ENCODE results near the gene CHST11. TPM values are rescaled to one million over a fixed set of nuclear protein-coding genes. Genes with fewer than 3 reads are reported as not detected.

Gene CHST11
- total and polyA plus RNA-seq, 10 of the 15 experiments (the other 5 are each of a cell fraction or from before 2014, with no cell fraction given): 1.9 to 38.1 (median 17.2) TPM

GRCh38 chr12:104761611-104762010, 304.9 kb downstream of the CHST11 start (continued):
- no peak for TF ChIP-seq HSF1 (IDR thresholded peaks at IDR 0.05; ENCODE audit: low read depth, low read length)
- TF ChIP-seq USF2 (IDR thresholded peaks at IDR 0.05; ENCODE audit: borderline replicate concordance, low read depth, low read length): no peak
- TF ChIP-seq POLR2A (IDR thresholded peaks at IDR 0.05; ENCODE audit: low read depth, low read length): no peak
- no peak for TF ChIP-seq YY1 (IDR thresholded peaks at IDR 0.05; ENCODE audit: low read depth, low read length)
- no peak for TF ChIP-seq ZNF274 (IDR thresholded peaks at IDR 0.05; ENCODE audit: insufficient read depth, insufficient read length)
- TF ChIP-seq IRF5 (IDR thresholded peaks at IDR 0.05; ENCODE audit: borderline replicate concordance): no peak
- no peak for TF ChIP-seq TCF12 (IDR thresholded peaks at IDR 0.05; ENCODE audit: low read depth, low read length)

GRCh38 chr12:104763168-104763805, 306.5 kb downstream of the CHST11 start:
- no peak overlapping the region for H2AFZ ChIP-seq (ENCODE audit: control insufficient read depth, low read depth, low read length)
- H3K9me3 ChIP-seq (replicated peaks; ENCODE audit: control insufficient read depth, insufficient read depth, low read length): no peaks in the 10 kb centered on the region; the same call in 2 of the 3 replicates
- no peaks in the 10 kb centered on the region for H3K27me3 ChIP-seq (replicated peaks in 1 of 2; ENCODE audit: control insufficient read depth in 2 of 2, insufficient read depth in 2 of 2, low read length in 1 of 2)
- FAIRE-seq: no peak
- SMC1A ChIA-PET (ENCODE audit: uncharacterized antibody, unreplicated experiment): interaction anchor here (0.6 to 1.6 kb wide), 7 partner anchors 12 to 61 kb away, joined by 3 to 6 read pairs (median 3); no protein-coding TSS in a partner anchor
- no peak overlapping the region for H3K4me3 ChIP-seq
- H4K20me1 ChIP-seq (ENCODE audit: control insufficient read depth, insufficient read depth): no peaks in the 10 kb centered on the region; the same call in 1 of the 2 replicates
- no peak overlapping the region for H3K4me2 ChIP-seq (ENCODE audit: control insufficient read depth, insufficient read depth)
- POLR2A ChIA-PET: interaction anchor here (0.6 to 0.7 kb wide), 2 partner anchors 37 to 96 kb away, joined by 3 read pairs; no protein-coding TSS in a partner anchor
- no TSS peak for BruUV-seq (replicated peaks)
- WGBS (ENCODE audit: insufficient coverage, insufficient replicate concordance, low lambda C conversion rate, missing lambda C conversion rate): 65% methylated on average over 6 of the region's 6 CpGs
- CTCF ChIA-PET: interaction anchor here (1.5 to 1.7 kb wide), 2 partner anchors 11 to 28 kb away, joined by 4 to 6 read pairs; no protein-coding TSS in a partner anchor
- no peak overlapping the region for H3K9ac ChIP-seq (ENCODE audit: control insufficient read depth, insufficient read depth, low read length)
- H3K27ac ChIP-seq (ENCODE audit: control insufficient read depth, insufficient read depth): no peak overlapping the region
- RAD21 ChIA-PET (ENCODE audit: unreplicated experiment): interaction anchor here (1.2 to 1.6 kb wide), 3 partner anchors 28 to 381 kb away, joined by 4 to 6 read pairs (median 6); no protein-coding TSS in a partner anchor
- peaks cover 0 to 6% of the 10 kb centered on the region in 2 experiments; a peak in 2 of 4 replicates for H3K36me3 ChIP-seq (ENCODE audit: control insufficient read depth in 2 of 2, insufficient read depth in 2 of 2, low read length in 1 of 2)
- intact Hi-C loops (cut with micrococcal nuclease; ENCODE audit: unreplicated experiment): no loop called here
- H3K4me1 ChIP-seq (ENCODE audit: control insufficient read depth, insufficient read depth, low read length): peaks cover 13% of the 10 kb centered on the region
- H3K79me2 ChIP-seq (ENCODE audit: control insufficient read depth, insufficient read depth, low read length): no peaks in the 10 kb centered on the region
- peak; percentile 87 for ATAC-seq
- in situ Hi-C loops (cut with MboI): no loop called here
- no peak for DNase-seq (ENCODE audit: low read depth, low spot score)
- TF ChIP-seq NR2C1 (IDR thresholded peaks at IDR 0.05) (no peak), JUNB (IDR thresholded peaks at IDR 0.05) (peak; percentile 63), BCLAF1 (IDR thresholded peaks at IDR 0.05) (no peak), CBFB (IDR thresholded peaks at IDR 0.05; ENCODE audit: low read depth) (no peak), EED (IDR thresholded peaks at IDR 0.05; ENCODE audit: low read depth) (peak; percentile 63), NFYA (IDR thresholded peaks at IDR 0.05; ENCODE audit: borderline replicate concordance, low read depth, low read length) (no peak), EP300 (IDR thresholded peaks at IDR 0.05; ENCODE audit: borderline replicate concordance in 1 of 2, control insufficient read depth in 1 of 2, low read depth in 2 of 2, low read length in 2 of 2) (no peak)
